GM18498 (cell line): Measurements from ENCODE around the gene MGAM2.
"Not testable (repeated sequence)": the region's sequence is repeated elsewhere in the genome, so short reads cannot be mapped to it uniquely, and the experiment has no call there.

Experiments used
- ATAC-seq: cut with Tn5 transposase; IDR thresholded peaks from one replicate; pipeline ENCODE4 v1.9.1; 2021; ENCODE audit warnings: mild to moderate bottlenecking, moderate library complexity; ENCODE audit not compliant: unreplicated experiment

Gene MGAM2

DNA sequence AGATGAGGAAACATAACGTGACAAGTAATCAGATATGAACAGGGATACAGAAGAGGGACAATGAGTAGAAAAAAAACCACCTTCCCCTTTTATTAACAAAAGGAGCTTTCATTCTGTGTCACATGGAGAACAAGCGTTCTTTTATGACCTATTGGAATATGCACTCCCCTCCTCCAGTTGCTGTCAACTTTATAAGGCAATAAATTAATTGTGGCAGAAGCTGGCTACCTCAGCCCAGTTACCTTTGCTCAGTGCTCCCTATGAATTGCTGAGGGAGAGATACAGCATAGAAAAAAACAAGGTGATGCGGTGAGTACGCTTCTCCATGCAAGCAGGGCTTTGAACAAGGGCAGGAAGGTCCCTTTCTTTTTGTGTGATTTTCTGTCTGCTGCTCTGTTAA lies at the start of gene MGAM2:
Gene MGAM2 (plus strand): TSS at position 220 of the 400 bp plus-strand sequence. CDS start 5,156 bp downstream, outside the sequence.
- no peak for ATAC-seq

DNA sequence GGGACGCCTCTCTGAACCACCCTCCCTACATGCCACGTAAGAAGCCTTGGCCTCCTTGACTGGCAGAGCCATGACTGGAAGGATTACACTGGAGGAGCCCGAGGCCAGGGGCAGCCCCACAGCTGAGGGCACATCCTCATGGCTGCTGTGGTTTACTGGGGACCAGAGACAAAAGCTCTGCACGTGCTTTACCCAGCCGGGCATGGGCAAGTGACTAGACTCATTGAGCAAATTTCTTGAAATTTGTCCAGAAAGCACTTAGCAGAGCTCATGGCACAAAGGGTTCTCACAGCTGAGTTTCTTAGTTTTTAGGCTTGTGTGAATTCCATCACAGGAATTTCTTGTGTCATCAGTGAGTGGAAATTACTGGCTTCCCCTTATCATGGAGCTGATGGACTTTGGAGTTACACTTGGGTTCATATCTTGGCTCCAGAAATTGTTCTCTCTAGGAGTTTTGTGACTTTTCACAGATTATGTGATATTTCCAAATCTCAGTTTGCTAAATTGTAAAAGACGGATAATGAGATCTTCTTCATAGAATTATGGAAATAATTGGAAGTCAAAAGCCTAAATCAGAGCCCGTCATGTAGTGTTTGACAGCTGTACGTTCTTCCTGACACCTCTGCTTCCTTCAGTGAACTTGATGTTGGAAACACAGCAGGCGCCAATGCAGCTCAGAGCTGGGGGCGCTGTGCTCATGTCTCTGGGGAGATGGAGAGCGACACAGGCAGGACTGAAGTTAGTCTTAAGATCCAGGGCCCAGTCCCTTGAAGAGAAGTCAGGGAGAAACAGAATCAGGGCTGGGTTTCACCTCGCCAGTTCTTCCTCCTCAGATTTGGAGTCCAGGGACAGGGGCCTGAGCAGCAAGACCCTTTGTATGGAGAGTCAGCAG lies 47.7 kb upstream of the MGAM2 start:
- ATAC-seq: no peak

DNA sequence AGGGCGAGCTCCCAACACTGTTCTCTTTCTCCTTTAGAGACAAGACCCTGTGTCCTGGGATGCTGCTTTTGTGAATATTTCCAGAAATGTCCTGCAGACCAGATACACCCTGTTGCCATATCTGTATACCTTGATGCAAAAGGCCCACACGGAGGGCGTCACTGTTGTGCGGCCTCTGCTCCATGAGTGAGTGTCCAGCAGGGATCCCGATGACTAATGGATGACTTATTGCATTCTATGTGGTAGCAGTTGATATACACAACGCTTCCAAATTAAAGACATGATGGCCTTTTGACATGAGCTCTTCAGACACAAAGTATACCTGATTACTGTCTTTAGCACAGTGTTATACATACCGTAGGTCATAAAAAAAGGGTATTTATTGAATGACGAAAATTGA lies 45.0 kb upstream of the MGAM2 start:
- no peak for ATAC-seq

DNA sequence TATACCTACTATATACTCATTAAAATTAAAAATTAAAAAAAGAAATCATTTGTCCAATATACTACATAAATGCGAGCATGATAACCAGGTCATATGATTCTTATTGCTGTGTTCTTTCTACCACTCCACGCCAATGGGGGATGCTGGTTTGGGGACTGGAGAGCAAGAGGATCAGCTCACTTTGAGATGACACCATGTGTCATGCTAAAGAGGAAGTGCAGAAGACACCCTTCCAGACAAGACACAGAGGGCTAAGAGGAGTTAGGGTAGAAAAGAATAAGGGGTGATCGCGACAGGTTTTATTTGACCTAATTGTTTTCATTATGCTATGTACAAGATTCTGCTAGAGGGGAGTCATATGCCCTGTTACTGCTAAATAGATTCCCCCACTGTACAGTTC lies 33.8 kb upstream of the MGAM2 start:
- no peak for ATAC-seq

DNA sequence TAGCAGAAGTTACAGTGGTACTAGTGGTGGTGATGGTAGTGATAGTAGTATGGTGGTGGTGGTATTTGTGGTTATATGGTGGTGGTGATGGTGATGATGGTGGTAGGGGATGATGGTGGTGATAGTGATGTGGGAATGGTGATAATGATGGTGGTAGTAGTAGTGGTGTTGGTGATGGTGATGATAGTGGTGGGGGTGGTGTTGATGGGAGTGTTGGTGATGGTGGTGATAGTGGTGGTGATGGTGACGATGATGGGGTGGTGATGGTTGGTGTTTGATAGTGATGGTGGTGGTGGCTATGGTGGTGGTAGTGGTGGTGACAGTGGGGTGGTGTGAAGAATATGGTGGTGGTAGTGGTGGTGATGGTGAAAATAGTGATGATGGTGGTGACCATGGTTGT lies 27.9 kb upstream of the MGAM2 start:
- ATAC-seq: no peak

DNA sequence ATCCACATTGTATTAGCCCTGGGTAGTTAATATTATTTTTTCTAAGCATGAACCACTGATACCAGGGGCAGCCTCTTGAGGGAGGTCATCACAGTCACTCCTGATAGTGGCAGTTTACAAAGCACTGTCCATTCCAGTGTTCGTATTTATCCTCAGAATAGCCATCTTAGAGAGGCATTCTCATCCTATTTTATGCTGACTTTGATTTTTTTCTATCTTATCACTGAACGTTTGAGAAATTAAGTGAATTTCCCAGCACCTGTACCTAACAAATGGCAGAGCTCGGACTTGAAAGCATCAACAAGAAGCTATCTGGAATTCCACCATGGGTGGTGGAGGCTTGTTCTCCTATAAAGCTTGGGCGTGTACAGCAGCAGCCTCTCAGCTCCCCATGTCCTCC lies 26.1 kb upstream of the MGAM2 start:
- ATAC-seq: no peak

DNA sequence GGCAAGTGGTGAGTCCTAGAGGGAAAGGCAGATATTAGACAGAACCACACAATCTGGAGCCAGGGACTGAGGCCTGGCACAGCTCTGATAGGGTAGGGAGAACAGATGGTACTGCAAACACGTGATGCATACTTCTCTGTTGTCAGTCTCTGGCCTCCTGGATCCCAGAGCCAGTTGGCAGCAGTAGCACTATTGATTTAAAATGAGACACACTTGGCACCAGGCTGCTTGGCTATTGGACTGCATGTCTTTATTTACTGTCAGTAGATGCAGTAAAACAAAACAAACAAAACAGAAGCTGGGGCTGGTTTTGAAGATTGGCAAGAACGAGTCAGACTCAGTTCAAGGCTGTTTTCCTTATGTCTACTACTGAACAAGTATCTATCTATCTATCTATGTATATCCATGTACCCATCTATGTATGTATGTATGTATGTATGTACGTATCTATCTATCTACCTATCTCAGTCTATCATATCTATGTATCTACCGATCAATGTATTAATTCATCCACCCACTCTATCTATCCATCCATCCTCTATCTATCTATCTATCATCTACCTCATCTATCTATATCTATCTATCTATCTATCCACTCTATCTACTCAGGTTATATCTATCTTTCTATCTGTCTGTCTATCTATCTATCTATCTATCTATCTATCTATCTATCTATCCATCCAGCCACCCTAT lies 23.4 kb upstream of the MGAM2 start:
- ATAC-seq: no peak

DNA sequence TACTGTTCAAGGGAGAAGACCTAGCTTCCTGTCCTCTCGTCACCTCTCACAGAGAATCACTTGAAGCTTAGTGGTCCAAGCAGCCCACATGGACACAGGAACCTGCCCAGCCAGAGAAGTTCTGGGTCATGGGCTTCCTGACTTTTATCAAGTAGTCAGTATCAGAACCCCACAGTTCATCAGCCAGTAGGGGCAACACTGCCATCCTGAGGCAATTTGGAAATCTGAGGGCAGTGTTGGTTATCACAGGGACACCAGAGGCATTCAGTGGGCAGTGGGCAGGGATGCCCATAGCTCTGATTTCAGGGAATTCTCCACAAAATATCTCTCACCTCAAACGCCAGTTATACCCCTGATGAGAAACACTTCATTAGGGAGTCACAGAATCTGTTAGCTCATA lies 22.5 kb upstream of the MGAM2 start:
- no peak for ATAC-seq

DNA sequence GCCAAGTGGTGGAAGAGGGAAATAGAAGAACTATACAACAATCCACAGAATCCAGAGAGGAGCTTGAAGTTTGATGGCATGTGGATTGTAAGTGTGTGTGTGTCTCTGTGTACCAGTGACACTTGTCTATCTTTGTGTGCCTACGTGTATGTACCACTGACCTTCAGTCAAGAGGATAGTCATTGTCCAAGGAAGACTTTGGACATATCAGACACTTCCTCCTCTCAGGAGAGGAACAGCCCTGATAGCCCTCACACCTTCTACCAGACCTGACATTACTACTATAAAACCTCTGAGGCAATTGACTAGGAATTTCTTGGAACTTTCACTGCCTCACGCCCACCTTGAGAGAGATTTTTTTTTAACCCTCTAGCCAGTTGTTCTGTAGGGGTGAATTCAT lies 19.6 kb upstream of the MGAM2 start:
- ATAC-seq: no peak

DNA sequence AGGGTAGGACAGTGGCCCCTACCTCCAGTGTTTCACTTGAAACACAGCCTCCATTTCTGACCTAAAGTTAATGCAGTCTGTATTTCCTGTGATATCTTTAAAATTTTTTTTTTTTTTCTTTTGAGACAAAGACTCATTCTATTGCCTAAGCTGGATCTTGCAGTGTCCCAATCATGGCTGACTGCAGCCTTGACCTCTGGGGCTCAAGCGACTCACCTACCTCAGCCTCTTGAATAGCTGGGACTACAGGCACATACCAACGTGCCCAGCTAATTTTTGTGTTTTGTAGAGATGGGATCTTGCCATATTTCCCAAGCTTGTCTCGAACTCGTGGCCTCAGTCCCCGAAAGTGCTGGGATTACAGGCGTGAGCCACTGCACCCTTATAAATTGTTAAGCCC lies 16.7 kb upstream of the MGAM2 start:
- no peak for ATAC-seq

DNA sequence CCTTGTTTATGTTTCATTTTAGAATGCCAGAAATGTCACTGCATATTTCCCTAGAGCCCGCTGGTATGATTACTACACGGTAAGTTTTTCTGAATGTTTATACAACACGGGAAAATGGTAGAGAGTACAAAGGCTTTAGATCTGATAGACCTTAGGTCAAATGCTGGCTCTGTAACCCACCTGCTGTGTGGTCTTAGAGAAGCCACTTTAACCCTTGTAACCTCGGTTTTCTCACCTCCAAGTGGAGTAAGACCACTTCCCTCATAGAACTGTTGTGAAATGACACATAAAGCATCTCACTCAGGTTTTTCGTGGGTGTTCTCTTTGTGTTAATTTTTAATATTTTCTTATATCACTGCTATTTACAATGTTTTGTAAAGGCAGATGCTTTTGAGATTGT lies 13.9 kb upstream of the MGAM2 start:
- ATAC-seq: no peak

DNA sequence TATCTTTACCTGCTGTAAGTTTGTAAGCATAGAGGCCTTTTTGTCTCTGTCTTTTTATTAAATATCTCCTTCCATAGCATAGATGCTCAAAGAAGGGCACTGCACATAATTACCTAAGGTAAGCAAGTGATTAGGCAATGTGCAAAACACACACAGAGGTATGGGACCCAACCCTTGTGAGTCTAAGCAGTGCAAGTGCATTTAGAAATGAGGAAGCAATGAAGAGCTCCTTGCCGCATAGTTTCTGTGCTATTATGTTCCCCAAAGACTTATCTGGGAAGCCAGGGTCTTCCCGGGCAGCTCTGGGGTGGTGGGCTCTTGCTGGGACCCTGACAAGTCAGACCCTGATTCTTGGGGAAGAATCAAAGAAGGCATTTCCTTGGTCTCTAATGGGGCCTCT lies 13.5 kb upstream of the MGAM2 start:
- ATAC-seq: no peak

DNA sequence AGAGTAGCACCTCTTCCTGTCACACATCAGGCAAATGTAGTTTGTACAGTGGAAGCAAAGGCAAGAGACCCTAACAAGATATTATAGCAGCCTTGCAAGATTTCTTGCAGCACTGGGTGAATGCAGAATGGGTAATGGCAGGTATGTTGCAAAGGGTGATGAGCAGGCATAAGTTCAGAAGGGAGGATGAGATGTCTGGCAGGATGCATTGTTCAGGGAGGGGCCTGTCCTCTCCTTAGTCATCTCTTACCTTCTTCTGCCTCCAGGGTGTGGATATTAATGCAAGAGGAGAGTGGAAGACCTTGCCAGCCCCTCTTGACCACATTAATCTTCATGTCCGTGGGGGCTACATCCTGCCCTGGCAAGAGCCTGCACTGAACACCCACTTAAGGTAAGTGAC lies 12.2 kb upstream of the MGAM2 start:
- ATAC-seq: not testable (repeated sequence)

DNA sequence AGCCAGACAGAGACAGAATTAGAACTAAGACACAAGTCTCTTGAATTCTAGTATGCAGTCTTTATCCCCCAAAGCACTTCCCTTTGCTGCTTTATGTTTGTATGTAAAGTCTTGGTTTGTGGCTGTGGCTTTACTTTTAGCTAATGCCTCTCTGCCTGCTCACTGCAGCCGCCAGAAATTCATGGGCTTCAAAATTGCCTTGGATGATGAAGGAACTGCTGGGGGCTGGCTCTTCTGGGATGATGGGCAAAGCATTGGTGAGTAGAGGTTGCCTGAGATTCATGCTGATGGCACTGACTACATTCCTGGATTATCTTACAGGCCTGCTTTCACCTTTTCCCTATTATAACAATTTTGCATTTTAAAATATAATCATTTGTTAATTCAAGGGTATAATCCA lies 10.9 kb upstream of the MGAM2 start:
- ATAC-seq: no peak

DNA sequence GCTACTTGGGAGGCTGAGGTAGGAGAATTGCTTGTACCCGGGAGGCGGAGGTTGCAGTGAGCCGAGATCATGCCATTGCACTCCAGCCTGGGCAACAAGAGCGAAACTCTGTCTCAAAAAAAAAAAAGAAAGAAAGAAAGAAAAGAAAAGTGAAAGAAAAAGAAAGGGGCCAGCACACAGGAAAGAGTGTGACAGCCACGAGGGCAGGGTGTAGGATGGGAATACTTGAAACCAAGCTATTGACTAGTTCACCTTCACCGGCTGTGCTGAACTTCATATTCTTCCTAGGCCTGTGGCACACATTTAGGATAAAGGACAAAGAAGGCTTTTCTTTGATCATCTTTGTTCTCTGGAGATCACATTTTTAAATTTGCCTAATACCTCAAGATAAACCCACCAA lies 9.7 kb upstream of the MGAM2 start:
- ATAC-seq: not testable (repeated sequence)

DNA sequence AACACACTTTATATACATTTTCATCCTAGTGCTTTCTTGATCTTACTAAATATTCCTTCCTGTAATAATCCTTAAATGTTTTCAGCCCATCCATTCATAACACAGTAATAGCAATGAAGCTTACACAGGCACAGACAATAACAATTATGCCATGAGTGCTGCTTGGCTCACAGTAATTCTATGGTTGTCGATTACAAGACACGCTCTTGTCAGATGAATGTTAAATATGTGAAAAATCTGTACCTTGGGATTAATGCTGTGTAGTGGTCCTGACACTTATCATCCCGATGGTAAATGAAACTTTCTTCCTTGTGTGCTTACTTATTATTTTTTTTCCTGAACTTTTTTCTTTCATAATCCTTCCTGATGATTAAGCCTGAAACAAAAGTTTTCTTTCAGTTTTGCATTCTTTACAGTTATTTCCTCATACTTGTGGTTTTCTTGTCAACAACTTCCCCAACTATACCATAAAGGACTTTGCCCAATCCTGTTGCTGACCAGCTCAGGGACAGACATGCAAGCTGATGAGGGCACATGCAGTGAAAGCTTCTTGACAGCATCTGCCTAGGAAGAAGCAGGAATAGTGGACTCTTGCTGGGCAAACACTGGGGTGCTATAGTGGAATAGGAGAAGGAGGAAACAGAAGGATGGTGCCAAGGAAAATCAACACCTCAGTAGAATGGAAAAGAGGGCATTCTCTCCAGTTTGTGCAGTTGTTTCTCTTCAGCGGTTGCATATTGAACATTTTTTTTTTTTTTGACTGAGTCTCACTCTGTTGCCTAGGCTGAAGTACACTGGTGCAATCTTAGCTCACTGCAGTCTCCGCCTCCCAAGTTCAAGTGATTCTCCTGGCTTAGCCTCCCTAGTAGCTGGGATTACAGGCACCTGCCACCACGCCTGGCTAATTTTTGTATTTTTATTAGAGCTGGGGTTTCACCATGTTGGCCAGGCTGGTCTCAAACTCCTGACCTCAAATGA lies 6.7 kb upstream of the MGAM2 start:
- no peak for ATAC-seq

DNA sequence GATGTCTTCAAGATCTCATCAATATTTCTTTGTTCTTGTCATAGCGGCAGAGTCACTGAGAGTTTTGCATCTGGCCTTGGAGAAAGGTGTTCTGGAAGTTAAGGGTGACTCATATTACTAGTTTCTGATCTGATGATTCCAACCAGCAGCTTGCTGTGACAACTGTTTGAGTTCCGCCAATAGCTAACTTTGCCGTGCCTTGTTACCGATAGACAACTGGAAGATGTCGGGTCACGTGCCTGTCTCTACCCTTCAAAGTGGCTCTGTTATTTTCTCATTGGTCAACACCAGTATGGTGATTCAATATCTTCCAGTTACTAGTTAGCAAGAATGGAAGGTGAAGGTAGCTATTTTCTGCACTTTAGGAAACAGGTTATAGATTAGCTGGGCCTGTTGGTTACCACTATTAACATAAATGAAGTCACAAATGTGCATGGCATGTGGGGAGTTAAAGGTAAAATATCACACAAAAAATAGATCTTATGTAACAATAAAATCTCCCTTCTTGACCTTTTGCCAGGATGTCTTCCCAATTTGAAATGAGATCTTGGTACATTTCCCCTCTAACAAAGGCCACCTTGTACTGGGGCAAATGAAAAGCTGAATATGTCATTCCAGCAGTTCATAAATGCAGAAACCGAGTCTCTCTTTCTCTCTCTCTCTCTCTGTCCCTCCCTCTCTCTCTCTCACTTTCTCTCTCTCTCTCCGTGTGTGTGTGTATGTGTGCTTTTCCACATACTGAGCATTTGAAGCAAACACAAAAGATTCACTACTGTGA lies 2.6 kb upstream of the MGAM2 start:
- ATAC-seq: no peak

DNA sequence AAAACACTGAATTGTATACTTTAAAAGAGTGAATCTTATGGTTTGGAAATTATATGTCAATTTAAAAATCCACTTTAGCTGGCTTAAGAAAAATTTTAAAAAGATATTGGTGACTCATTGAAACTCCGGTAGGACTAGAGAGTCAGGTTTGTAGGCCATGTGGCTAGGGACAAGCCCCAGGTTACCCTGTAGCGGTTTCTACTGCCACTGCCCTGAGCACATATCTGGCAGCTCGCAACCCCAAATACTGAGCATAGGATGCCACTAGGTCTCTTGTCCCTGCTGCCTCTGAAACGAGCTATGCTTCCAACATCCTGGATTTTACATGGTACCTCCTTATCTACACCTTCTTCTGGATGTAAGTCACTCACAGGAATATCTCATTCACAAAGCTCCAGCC lies 1.4 kb upstream of the MGAM2 start:
- ATAC-seq: no peak

DNA sequence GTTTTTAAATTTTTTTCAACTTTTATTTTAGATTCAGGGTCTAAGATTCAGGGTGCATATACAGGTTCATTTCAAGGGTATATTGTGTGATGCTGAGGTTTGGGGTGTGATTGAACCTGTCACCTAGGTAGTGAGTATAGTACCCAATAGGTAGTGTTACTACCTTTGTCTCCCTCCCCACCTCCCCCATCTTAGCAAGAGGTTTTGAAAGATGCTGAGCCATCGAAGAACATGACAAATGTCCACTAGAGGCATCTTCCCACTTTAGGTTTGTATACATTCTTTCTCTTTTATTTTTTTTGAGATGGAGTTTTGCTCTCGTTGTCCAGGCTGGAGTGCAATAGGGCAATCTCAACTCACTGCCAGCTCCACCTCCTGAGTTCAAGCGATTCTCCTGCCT lies 880 bp upstream of the MGAM2 start:
- ATAC-seq: no peak

DNA sequence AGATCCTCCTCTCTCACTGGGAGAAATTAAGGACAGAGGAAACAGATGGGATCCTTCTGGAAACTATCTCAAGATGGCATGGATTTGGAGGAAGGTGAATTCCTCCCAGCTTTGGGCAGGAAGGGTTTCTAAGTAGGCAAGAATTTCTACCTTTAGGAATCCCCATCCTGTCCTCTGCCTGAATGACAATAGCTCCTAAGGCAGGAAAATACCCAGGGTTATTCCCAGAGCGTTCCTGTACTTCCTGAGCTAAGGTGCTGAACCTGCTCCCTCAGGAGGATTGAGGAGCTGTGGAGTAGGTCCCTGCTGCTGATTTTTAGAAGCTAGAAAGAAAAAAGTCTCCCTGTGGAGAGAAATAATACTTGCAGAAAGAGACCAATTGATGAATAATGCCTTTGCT lies 568 bp downstream of the MGAM2 start:
- ATAC-seq: no peak
